Measurements from ENCODE around the gene HNRNPK. TPM values are rescaled to one million over a fixed set of nuclear protein-coding genes. Genes with fewer than 3 reads are reported as not detected.
"Not testable (repeated sequence)": the region's sequence is repeated elsewhere in the genome, so short reads cannot be mapped to it uniquely, and the experiment has no call there.

HNRNPK gene
- polyA plus RNA-seq, 3 donors = 909 to 987 (median 925) TPM

DNA sequence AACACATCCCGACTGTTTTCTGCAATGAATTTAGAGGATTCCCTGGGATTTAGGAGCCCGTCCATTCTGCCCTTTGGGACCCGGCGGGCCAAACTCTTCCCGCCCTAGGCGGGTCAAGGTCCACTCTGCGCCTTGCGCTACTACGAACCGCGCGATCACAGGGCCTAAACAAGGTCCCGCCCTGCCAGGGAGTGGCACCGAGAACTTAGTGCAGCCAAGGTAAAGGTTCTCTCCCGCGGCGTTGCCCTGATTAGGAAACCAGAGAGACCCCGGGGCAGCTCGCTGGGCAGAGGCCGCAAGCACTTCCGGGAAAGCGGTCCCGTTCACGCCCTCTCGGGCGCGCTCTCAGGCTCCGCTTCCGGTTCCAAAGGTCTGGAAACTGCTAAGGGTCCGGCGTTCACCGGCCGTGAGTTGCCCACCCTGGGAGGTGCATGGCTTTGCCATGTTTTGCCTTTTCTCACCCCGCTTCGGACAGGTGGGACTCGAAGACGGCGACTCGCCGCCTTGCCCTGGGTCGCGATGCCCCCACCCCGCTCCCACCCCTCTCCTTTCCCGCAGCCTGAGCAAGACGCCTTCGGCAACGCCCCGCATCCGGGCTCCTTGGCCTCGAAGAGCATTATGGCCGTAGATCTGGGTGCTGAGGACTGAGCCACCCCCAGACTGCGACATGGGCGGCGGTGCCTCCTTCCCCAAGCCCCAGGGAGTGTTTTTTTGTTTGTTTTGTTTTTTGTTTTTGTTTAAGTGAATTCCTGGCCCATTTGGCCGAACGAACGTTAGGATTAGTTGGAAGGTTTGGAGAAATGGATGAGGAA, 23.4 kb downstream of the HNRNPK start:
- peak in 8 of 11 donors; percentile 45 to 71 (median 62) for DNase-seq (ENCODE audit: extremely low read depth in 1 of 11, low read depth in 9 of 11, low spot score in 4 of 11)

DNA sequence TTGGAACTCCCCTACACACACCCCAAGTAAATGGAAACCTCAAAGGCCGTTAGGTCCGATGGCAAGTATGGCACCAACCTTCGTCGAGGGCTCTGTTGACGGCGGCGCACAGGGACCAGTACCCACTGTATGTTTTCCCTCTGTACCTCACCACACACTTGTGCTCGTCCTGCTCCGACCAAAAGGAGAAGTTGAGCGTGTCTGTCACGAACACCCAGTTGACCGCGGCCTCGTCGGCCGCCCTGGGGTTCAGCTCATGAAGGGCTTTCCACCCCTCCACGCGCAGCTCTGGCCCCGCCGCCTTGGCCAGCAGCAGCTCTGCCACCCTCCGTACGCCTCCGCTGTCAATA, 24.0 kb downstream of the HNRNPK start:
- DNase-seq (ENCODE audit: extremely low read depth in 1 of 11, low read depth in 9 of 11, low spot score in 4 of 11) = no peak

DNA sequence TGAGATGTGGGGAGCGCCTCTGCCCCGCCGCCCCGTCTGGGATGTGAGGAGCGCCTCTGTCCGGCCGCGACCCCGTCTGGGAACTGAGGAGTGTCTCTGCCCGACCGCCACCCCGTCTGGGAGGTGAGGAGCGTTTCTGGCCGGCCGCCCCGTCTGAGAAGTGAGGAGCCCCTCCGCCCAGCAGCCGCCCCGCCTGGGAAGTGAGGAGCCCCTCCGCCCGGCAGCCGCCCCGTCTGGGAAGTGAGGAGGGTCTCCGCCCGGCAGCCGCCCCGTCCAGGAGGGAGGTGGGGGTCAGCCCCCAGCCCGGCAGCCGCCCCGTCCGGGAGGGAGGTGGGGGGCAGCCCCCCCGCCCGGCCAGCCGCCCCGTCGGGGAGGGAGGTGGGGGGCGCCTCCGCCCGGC, 31.9 kb downstream of the HNRNPK start:
- not testable (repeated sequence) for DNase-seq (ENCODE audit: extremely low read depth in 1 of 11, low read depth in 9 of 11, low spot score in 4 of 11)

DNA sequence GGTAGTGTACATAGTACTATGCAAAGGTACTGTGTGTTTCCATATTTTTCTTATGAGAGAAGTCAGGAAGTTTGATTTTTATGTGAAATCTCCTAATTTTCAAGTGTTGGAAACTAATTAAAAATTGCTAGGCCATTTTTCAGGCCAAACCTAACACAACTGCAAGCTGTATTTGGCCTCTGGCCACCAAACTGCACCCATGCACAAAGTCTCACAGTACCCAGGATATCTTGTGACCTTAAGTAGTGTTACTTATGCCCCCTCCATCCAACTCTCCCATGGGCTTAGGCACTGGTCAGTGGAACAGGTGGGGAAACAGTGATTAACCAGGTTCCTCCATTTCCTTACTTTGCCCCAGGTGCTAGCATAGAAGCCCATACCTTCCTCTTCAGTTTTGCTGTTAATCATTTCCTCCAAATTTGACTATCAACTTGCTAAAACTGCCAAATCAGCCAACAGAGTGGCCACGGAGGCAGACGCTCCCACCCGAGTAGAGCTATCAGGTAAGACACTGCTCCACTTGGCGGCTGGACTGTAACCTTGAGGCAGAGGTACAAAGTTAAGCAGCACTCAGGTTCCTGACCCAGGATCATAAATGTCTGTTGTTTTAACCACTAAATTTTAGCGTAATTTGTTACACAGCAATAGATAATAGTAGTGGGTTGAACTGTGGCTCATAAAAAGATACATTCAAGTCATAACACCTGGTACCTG, 39.3 kb downstream of the HNRNPK start:
- no peak for DNase-seq (ENCODE audit: extremely low read depth in 1 of 11, low read depth in 9 of 11, low spot score in 4 of 11)

DNA sequence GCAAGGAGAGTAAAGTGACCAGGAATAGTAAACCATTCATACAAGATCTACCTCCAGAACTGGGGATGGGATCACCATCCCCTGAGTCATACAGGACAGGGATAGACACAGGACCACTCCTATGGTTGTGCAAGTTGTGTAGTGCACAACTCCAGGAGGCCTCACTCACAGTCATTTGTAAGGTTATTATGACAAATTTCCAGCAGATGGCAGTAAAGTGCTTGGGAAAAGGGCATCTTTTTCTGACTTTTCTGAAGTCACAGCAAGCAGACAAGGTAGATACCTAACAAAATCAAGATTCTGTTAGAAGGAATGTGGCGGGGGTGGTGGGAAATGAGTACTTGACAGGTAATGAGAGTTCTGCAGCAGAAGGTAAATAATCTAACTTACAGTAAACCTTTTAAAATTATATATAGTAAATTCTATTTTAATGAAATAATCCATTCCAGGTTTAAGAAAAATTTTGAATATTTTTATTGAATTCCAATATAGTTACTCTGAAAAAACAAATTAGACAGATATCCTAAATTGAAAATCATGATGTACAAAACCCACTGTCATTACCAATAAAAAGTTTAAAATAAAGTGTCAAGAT, 42.1 kb downstream of the HNRNPK start:
- DNase-seq (ENCODE audit: extremely low read depth in 1 of 11, low read depth in 9 of 11, low spot score in 4 of 11) = peak in 7 of 11 donors; percentile 41 to 74 (median 56)

DNA sequence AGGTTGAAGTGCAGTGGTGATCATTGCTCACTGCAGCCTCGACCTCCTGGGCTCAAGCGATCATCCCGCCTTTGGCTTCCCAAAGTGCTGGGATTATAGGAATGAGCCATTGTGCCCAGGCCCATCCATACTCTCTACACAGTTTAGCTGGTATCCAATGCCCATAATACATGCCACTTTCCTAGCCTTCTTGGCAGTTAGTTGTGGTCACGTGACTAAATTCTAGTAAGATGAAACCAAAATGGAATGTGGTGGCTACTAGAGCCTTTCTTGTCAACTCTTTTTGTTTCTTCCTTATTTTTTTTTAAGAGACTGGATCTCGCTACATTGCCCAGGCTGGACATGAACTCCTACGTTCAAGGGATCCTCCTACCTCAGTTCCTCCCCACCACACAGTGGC, 43.5 kb downstream of the HNRNPK start:
- no peak for DNase-seq (ENCODE audit: extremely low read depth in 1 of 11, low read depth in 9 of 11, low spot score in 4 of 11)

DNA sequence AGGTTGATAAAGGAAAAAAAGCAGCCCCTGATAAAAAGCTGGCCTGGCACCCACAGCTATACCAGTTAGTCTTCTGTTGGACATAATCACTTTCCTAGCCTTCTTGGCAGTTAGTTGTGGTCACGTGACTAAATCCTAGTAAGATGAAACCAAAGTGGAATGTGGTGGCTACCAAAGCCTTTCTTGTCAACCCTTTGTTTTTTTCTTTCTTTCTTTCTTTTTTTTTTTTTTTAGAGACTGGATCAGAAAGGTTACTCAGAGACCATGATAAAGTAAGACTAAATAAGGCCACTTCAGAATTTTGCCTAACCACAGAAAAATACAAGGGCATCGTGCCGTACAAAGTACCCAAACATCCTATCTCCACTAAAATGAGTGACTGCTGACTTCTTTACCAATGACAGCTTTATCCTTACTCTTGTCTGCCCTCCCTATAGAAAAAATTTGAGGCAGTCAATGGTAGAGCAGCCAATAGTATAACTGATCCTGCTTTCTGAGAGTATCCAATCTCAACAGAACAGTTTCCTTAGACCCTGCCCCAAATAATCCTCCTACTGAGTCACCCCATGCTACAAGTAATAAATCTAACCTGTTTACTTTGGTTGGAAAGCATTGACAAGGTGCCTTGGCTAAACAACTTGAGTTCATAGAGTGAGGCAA, 44.6 kb downstream of the HNRNPK start:
- DNase-seq (ENCODE audit: extremely low read depth in 1 of 11, low read depth in 9 of 11, low spot score in 4 of 11) = no peak

DNA sequence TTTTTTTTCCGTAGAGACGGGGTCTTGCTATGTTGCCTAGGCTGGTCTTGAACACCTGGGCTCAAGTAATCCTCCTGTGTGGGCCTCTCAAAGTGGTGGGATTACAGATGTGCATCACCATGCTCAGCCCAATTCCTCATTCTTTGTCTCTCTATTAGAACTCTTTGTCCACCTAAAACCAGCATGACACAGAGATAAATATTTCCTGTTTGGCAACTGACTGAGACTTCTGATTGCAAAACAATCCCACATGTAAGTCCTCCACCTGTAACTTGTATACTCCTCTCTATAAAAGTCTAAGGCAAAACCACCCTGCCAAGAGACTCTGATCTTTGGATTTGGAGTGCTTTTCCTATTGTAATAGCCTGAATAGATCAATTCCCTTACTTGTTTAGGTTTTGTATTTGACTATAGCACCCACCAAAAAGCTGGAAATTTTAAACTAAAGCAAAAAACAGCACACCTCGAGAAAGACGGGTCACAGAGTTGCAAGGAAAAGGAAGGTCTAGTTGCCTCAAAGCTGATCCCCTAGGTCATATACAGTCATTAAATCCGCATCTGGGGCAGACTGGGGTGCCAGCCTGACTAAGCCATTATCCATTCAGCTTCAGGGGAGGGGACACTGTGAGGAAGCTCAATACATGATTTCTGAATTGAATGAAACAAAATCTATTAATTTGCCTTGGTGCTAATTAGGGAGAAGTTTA, 45.3 kb downstream of the HNRNPK start:
- DNase-seq (ENCODE audit: extremely low read depth in 1 of 11, low read depth in 9 of 11, low spot score in 4 of 11) = no peak

DNA sequence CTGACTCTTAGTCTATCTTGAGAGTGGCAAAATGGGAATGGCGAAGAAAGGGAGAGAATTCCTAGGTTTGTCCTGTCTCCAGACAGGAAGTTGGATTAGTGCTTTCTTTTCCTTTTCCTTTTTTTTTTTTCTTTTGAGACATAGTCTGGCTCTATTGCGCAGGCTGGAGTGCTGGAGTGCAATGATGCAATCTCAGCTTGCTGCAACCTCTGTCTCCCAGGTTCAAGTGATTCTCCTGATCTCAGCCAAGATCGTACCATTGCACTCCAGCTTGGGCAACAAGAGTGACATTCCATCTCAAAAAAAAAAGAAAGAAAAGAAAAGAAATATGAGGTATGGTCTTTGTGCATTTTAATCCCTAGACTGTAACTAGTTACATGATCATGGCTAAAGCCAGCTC, 46.2 kb downstream of the HNRNPK start:
- no peak for DNase-seq (ENCODE audit: extremely low read depth in 1 of 11, low read depth in 9 of 11, low spot score in 4 of 11)

DNA sequence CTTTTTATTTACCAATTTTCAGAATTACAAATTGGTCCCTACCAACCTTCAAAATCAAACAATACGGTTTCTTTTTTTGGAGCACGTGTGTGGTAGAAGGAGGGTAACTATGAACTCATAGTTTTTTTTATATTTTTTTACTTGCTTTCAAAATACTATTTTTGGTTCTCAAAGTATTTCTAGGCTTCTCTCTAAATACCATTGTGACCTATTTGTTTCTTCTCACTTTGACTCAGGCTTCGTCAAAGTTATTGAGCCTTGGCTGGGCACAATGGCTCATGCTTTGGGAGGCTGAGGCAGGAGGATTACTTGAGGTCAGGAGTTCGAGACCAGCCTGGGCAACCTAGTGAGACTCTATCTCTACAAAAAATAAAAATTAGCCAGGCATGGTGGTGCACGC, 47.2 kb downstream of the HNRNPK start:
- DNase-seq (ENCODE audit: extremely low read depth in 1 of 11, low read depth in 9 of 11, low spot score in 4 of 11) = no peak

DNA sequence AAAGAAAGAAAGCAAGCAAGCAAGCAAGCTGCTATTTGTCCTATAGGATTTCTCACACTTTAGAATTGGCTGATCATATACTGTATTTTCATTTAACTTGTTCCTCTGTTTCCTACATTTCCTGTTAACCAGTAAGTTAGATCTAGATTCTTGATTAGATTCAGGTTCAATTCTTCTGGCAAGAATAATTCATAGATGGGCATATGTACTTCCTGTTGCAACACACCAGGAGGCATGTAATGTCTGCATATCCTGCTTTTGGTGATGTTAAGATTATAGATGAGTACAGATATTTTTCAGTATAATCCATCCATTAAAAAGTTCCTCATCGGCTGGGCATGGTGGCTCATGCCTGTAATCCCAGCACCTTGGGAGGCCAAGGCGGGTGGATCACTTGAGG, 48.0 kb downstream of the HNRNPK start:
- DNase-seq (ENCODE audit: extremely low read depth in 1 of 11, low read depth in 9 of 11, low spot score in 4 of 11) = no peak

DNA sequence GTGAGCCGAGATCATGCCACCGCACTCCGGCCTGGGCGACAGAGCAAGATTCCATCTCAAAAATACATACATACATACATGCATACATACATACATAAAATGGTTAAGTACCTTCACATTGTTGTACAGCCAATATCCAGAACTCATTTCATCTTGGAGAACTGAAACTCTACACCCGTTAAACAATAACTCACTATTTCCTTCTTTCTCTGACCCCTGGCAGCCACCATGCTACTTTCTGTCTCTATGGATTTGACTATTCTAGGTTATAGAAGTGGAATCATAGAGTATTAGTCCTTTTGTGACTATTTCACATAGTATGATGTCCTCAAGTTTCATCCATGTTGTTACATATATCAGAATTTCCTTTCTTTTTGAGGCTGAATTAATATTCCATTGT, 49.1 kb downstream of the HNRNPK start:
- no peak for DNase-seq (ENCODE audit: extremely low read depth in 1 of 11, low read depth in 9 of 11, low spot score in 4 of 11)

DNA sequence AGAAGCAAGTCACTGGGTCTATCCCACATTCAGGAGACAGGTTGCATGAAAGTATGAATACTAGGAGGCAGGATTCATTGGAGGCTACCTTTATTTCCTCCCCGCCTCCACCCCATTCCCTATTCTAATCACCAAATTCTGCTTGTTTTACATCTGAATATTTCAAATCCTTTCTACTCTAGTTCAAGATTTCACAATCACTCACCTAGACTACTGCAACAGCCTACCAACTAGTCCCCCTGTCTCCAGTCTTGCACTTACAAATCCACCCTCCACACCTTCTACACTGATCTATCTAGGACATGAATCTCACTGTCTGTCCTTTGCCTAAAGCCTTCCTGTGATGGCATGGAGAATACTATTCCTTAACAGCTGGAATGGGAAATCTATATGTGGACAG, 52.4 kb downstream of the HNRNPK start:
- no peak for DNase-seq (ENCODE audit: extremely low read depth in 1 of 11, low read depth in 9 of 11, low spot score in 4 of 11)

DNA sequence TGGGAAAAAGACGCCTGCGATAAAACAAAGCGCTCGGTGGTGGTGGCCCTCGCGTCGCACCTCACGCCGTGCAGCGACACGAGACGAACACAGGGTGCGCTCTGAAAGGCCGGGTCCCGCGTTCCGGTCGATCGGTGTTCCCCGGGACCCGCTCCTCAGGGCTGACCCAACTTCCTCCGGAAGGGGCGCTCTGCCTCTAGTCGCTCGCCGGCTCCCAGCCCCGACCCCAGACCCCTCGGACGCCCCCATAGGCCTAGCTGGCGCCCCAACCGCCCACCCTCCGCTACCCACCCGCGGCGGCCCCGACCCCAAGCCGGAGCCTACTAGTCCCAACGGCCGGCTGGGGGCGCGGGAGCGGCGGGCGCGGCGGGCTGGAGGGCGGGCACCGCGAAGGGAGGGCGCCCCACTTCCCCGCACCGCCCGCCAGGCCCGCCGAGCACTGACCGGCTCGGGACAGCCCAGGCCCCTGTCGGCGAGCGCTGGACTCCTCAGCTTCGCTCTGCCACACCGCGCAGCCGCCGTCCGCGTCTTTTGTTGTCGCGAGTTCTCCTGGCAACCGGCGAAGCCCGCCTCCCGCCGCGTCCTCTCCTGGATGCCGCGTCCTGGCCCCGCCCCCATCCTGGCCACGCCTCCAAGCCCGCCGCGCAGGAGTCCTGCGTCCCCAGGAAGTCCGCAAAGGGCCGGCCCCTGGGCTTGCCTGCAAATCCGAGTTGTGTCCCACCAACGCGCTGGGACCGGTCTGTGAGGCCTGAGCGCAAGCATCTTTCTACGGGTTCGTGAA, 58.9 kb downstream of the HNRNPK start, which contains the start of gene KIF27:
Gene KIF27 (minus strand): TSS at position 506 of the 781 bp plus-strand sequence. CDS start 5,841 bp downstream, outside the sequence.
- peak; percentile 91 to 99 (median 97) for DNase-seq (ENCODE audit: extremely low read depth in 1 of 11, low read depth in 9 of 11, low spot score in 4 of 11)

DNA sequence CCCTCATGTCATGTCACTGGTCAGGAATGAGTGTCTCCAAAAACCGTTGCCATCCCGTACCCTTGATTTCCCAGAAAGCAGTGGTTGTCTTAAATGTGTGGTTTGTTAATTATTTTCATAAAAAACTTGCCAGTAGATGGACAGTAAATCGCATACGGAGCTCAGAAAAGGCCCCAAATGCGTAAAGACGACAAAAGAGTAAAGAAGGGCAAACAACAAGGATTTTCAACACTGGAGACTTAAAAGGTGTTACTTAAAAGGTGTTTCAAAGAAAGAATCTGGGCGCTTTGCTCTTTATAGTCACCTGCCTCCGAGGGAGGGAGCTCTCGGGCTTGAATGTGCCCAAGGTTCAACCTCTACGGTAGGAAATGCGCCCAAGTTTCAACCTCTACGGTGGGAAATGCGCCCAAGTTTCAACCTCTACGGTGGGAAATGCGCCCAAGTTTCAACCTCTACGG, 59.5 kb downstream of the HNRNPK start:
- DNase-seq (ENCODE audit: extremely low read depth in 1 of 11, low read depth in 9 of 11, low spot score in 4 of 11) = peak in 8 of 11 donors; percentile 8 to 56 (median 52)

DNA sequence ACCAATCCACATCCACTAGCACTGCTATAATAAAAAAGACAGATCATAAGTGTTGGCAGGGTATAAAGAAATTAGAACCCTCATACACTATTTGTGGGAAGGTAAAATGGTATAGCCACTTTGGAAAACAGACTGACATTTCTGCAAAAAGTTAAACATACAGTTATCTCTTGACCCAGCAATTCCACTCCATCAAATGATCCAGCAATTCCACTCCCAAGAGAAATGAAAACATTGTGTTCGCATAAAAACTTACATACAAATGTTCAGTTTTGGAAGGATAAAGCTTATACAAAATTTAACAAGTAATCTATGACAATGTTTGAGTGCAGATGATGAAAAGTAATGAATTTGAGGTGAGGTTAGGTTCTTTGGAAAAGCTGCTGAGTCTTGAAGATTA, 60.9 kb downstream of the HNRNPK start:
- no peak for DNase-seq (ENCODE audit: extremely low read depth in 1 of 11, low read depth in 9 of 11, low spot score in 4 of 11)
